SU-DHL-6 (cell line): ENCODE data around the gene WNT9A.

ENCODE experiments used
- EZH2phosphoT487 ChIP-seq: fragments of 200-600 bp; sonication (generic), shearing (Covaris generic); conservative IDR thresholded peaks from 2 replicates; pipeline ENCODE4 v1.6.1; 2018; ENCODE audit warnings: mild to moderate bottlenecking, antibody characterized with exemption, low read length, moderate library complexity, mixed read lengths
- TF ChIP-seq, protein P1 (sequence below): fragments of 200-600 bp; sonication (generic); IDR thresholded peaks from one replicate; pipeline ENCODE4 v1.5.1; 2017; ENCODE audit warnings: antibody characterized with exemption, mild to moderate bottlenecking, low read length, moderate library complexity; ENCODE audit not compliant: insufficient read depth, poor library complexity, severe bottlenecking

DNA sequence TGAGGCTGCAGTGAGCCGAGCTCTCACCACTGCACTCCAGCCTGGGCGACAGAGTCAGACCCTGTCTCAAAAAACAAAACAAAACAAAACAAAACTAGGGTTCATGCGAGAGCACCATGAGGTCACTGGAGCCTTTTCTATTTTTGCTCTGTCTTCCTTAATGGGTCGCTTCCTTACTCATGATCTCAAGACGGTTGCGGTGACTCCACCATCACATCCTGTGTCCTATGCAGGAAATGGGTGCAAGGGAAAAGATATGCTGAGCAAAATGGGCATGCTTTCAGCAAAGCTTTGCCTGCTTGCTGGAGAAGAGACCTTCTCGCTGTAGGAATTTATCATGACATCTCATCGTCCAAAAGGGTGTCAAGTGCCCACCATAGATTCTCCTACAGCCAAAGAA lies 36.4 kb downstream of the WNT9A start:
- TF ChIP-seq, protein P1, sequence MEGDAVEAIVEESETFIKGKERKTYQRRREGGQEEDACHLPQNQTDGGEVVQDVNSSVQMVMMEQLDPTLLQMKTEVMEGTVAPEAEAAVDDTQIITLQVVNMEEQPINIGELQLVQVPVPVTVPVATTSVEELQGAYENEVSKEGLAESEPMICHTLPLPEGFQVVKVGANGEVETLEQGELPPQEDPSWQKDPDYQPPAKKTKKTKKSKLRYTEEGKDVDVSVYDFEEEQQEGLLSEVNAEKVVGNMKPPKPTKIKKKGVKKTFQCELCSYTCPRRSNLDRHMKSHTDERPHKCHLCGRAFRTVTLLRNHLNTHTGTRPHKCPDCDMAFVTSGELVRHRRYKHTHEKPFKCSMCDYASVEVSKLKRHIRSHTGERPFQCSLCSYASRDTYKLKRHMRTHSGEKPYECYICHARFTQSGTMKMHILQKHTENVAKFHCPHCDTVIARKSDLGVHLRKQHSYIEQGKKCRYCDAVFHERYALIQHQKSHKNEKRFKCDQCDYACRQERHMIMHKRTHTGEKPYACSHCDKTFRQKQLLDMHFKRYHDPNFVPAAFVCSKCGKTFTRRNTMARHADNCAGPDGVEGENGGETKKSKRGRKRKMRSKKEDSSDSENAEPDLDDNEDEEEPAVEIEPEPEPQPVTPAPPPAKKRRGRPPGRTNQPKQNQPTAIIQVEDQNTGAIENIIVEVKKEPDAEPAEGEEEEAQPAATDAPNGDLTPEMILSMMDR = no peak
- TF ChIP-seq EZH2phosphoT487 = no peak
